Gastroesophageal sphincter (tissue), 4 donors: ENCODE data around the gene ATG7. TPM values are rescaled to one million over a fixed set of nuclear protein-coding genes. Genes with fewer than 3 reads are reported as not detected.
"Not testable (repeated sequence)": the region's sequence is repeated elsewhere in the genome, so short reads cannot be mapped to it uniquely, and the experiment has no call there.

ENCODE experiments used
- ATAC-seq: fragments of 150-250 bp; one replicate; pipeline ENCODE4 v1.9.1; 2016; ENCODE audit warnings: mild to moderate bottlenecking, moderate library complexity
- H3K27ac ChIP-seq, 4 donors: fragments of 200-600 bp; sonication (generic) in 3 of 4; 1 replicate in 3 of 4; 2 replicates in 1 of 4; pipeline ENCODE4 v1.5.1; 2016 to 2019
- H3K27me3 ChIP-seq: fragments of 200-600 bp; sonication (generic); one replicate; pipeline ENCODE4 v1.5.1; 2019
- H3K36me3 ChIP-seq, 2 donors: fragments of 200-600 bp; sonication (generic); one replicate each; pipeline ENCODE4 v1.5.1; 2019; ENCODE audit warnings: control low read depth in 1 of 2
- H3K4me1 ChIP-seq, 3 donors: fragments of 200-600 bp; sonication (generic); 1 replicate in 2 of 3; 2 replicates in 1 of 3; pipeline ENCODE4 v1.5.1; 2016 to 2019; ENCODE audit warnings: control low read depth in 2 of 3
- H3K4me3 ChIP-seq, 2 donors: fragments of 200-600 bp; sonication (generic); one replicate each; pipeline ENCODE4 v1.5.1; 2019; ENCODE audit warnings: mild to moderate bottlenecking in 1 of 2, moderate library complexity in 1 of 2
- H3K9me3 ChIP-seq, 3 donors: fragments of 200-600 bp; sonication (generic); one replicate each; pipeline ENCODE4 v1.5.1; 2017 to 2019; ENCODE audit warnings: control low read depth in 2 of 3
- CTCF ChIP-seq, 4 experiments: fragments of 200-600 bp in 2 of 4; fragments of 450-650 bp in 2 of 4; sonication (generic) in 1 of 4; IDR thresholded peaks; one replicate each; pipeline ENCODE4 v1.5.1; 2017 to 2019; ENCODE audit warnings: antibody characterized with exemption in 4 of 4, mild to moderate bottlenecking in 2 of 4, moderate library complexity in 2 of 4
- EP300 ChIP-seq: sonication (generic); formaldehyde crosslinking; IDR thresholded peaks from one replicate; pipeline ENCODE4 v1.6.1; 2017; ENCODE audit warnings: antibody characterized with exemption, mild to moderate bottlenecking
- POLR2A ChIP-seq, 2 donors: fragments of 450-650 bp; IDR thresholded peaks; one replicate each; pipeline ENCODE4 v1.6.1; 2017; ENCODE audit warnings: antibody characterized with exemption in 2 of 2, mild to moderate bottlenecking in 2 of 2, moderate library complexity in 1 of 2
- POLR2AphosphoS5 ChIP-seq: sonication (generic); formaldehyde crosslinking; IDR thresholded peaks from one replicate; pipeline ENCODE4 v1.6.1; 2017; ENCODE audit warnings: antibody characterized with exemption
- WGBS, 2 donors: methylation state at CpG; one replicate each; pipeline ENCODE4 v1.1.5; 2018; ENCODE audit warnings: low coverage in 1 of 2; 5-methylcytosine and 5-hydroxymethylcytosine counted together
- total RNA-seq, 4 donors: library from RNA; depleted of rRNA; stranded (reverse); fragments of >200 nt; gene quantifications; one replicate each; pipeline ENCODE4 v1.1.0, GENCODE V29; 2016

The ATG7 gene
- total RNA-seq, 4 donors from 2014 or later, result 28.3 to 64.9 (median 36.5) TPM

- Histone ChIP-seq H3K9me3 (no peaks in the 10 kb centered on the region), H3K4me3 (no peak overlapping the region), H3K27ac (peak overlapping the region in 3 of 4 donors; percentile 67 to 78 (median 74)), H3K4me1 (peaks cover 9 to 56% (median 33%) of the 10 kb centered on the region in 3 donors), H3K36me3 (no peaks in the 10 kb centered on the region), H3K27me3 (no peaks in the 10 kb centered on the region)
- 43% methylated on average over 4 to 5 of the region's 5 CpGs for WGBS, 2 donors
- TF ChIP-seq POLR2A (IDR thresholded peaks at IDR 0.05) (no peak), EP300 (no peak), POLR2AphosphoS5 (no peak), CTCF (IDR thresholded peaks at IDR 0.05) (no peak)
- ATAC-seq, result no peak
Observed at GRCh38 chr3:11510001-11510340, 237.8 kb downstream of the ATG7 start.

- Histone ChIP-seq H3K27ac (peak overlapping the region in 3 of 4 donors; percentile 67 to 78 (median 74)), H3K36me3 (no peaks in the 10 kb centered on the region), H3K27me3 (no peaks in the 10 kb centered on the region), H3K4me3 (no peak overlapping the region), H3K4me1 (peaks cover 9 to 57% (median 36%) of the 10 kb centered on the region in 3 donors), H3K9me3 (no peaks in the 10 kb centered on the region)
- 33 to 82% methylated on average over 1 to 5 of the region's 5 CpGs for WGBS, 2 donors
- ATAC-seq, result no peak
- TF ChIP-seq EP300, result no peak
- no peak for TF ChIP-seq POLR2A (IDR thresholded peaks at IDR 0.05)
- no peak for TF ChIP-seq CTCF (IDR thresholded peaks at IDR 0.05)
- TF ChIP-seq POLR2AphosphoS5, result no peak
Observed at GRCh38 chr3:11510356-11510755, 238.2 kb downstream of the ATG7 start.

- no CpG with 5 or more reads among the region's 20 CpGs for WGBS, 2 donors
- H3K4me3 ChIP-seq, H3K9me3 ChIP-seq, ATAC-seq, H3K27me3 ChIP-seq, H3K36me3 ChIP-seq, H3K27ac ChIP-seq: not testable (repeated sequence)
- H3K4me1 ChIP-seq, result peaks cover 9 to 54% (median 36%) of the 10 kb centered on the region in 3 donors
Observed at GRCh38 chr3:11511606-11512005, 239.4 kb downstream of the ATG7 start.

GRCh38 chr3:11513125-11513816 lies 241.1 kb downstream of the ATG7 start:
- not testable (repeated sequence) for ATAC-seq, H3K27me3 ChIP-seq, H3K36me3 ChIP-seq, H3K9me3 ChIP-seq, H3K4me3 ChIP-seq
- Histone ChIP-seq H3K4me1 (peaks cover 9 to 47% (median 35%) of the 10 kb centered on the region in 3 donors), H3K27ac (peak overlapping the region in 3 of 4 donors; percentile 51 to 60 (median 57))
- WGBS, 2 donors, result 100% methylated on average over 3 of the region's 27 CpGs; no CpG with 5 or more reads in 1 of the 2 donors

- TF ChIP-seq CTCF (IDR thresholded peaks at IDR 0.05), result no peak
- TF ChIP-seq POLR2A (IDR thresholded peaks at IDR 0.05), result no peak
- no peak for TF ChIP-seq EP300
- TF ChIP-seq POLR2AphosphoS5, result no peak
- Histone ChIP-seq H3K9me3 (no peaks in the 10 kb centered on the region), H3K27me3 (no peaks in the 10 kb centered on the region), H3K4me3 (no peak overlapping the region), H3K36me3 (no peaks in the 10 kb centered on the region), H3K27ac (peak overlapping the region in 3 of 4 donors; percentile 51 to 60 (median 57)), H3K4me1 (peaks cover 5 to 43% (median 30%) of the 10 kb centered on the region in 3 donors)
- 66 to 70% methylated on average over 3 of the region's 3 CpGs for WGBS, 2 donors
- no peak for ATAC-seq
Observed at GRCh38 chr3:11513817-11514135, 241.6 kb downstream of the ATG7 start.

GRCh38 chr3:11514191-11514821 lies 242.1 kb downstream of the ATG7 start:
- Histone ChIP-seq H3K27ac (peak overlapping the region in 3 of 4 donors; percentile 47 to 60 (median 51)), H3K4me3 (no peak overlapping the region), H3K4me1 (peaks cover 5 to 40% (median 26%) of the 10 kb centered on the region in 3 donors), H3K27me3 (no peaks in the 10 kb centered on the region), H3K36me3 (no peaks in the 10 kb centered on the region), H3K9me3 (no peaks in the 10 kb centered on the region)
- 9 to 41% methylated on average over 4 to 7 of the region's 7 CpGs for WGBS, 2 donors
- ATAC-seq, result peak; percentile 75
- TF ChIP-seq POLR2A (IDR thresholded peaks at IDR 0.05) (no peak), EP300 (no peak), POLR2AphosphoS5 (peak; percentile 72), CTCF (IDR thresholded peaks at IDR 0.05) (no peak)
